ENCODE results near the gene STAB1.

Gene STAB1

DNA sequence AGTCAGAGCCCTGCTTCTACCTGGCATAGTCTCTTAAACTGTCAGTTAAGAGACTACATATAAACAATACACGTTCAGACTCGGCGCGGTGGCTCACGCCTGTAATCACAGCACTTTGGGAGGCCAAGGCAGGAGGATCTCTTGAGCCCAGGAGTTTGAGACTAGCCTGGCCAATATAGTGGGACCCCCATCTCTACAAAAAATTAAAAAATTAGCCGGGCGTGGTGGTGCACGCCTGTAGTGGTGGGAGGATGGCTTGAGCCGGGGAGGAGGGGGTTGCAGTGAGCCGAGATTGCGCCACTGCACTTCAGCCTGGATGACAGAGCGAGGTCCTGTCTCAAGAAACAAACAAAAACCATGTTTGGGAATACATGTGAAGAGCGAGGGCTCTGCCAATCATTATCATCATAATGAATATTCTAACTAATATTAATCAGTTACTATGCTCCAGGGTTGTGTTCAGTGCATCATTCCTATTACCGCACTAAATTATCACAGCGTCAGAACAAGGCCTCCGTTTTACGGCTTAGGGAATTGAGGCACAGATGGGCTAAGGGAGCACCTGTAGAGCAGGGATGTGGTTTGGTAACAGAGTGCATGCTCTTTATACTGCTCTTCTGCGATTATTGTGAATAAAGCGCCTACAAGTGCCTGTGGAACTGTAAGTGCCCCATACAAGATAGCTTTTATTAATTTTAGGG is 40.4 kb downstream of the STAB1 start:
- no peak overlapping the region for H3K27ac ChIP-seq (ENCODE audit: insufficient read depth in 1 of 2, low read depth in 1 of 2, low read length in 2 of 2, poor library complexity in 1 of 2, severe bottlenecking in 2 of 2)
- 95% methylated on average over 8 of the region's 19 CpGs for WGBS (ENCODE audit: insufficient coverage)
- no peaks in the 10 kb centered on the region for H3K27me3 ChIP-seq (replicated peaks in 2 of 5; ENCODE audit: control insufficient read depth in 4 of 5, insufficient read depth in 5 of 5, low read length in 4 of 5)
- H3K4me3 ChIP-seq (ENCODE audit: control insufficient read depth in 1 of 7, extremely low read depth in 1 of 7, insufficient read depth in 4 of 7, low read depth in 2 of 7, low read length in 6 of 7) = peak overlapping the region in 4 of 7 experiments; percentile 31 to 81 (median 68)
- no peaks in the 10 kb centered on the region for H3K9me3 ChIP-seq (ENCODE audit: control extremely low read depth in 1 of 5, control insufficient read depth in 4 of 5, insufficient read depth in 2 of 5, low read depth in 1 of 5, low read length in 4 of 5)
- ChIA-PET POLR2A (interaction anchor here (0.5 to 1.0 kb wide), 3 partner anchors 21 to 40 kb away, joined by 3 to 5 read pairs (median 5); partner anchors contain the start of gene STAB1), CTCF (interaction anchor here (0.7 to 1.4 kb wide), 7 partner anchors 17 to 65 kb away, joined by 3 to 4 read pairs (median 3); no protein-coding TSS in a partner anchor)
- peaks cover 0 to 22% (median 2%) of the 10 kb centered on the region in 4 experiments for H3K36me3 ChIP-seq (ENCODE audit: control insufficient read depth in 4 of 4, insufficient read depth in 4 of 4, low read length in 3 of 4)
- H3K4me1 ChIP-seq (ENCODE audit: control extremely low read depth in 1 of 4, control insufficient read depth in 4 of 4, insufficient read depth in 4 of 4, low read length in 3 of 4) = peaks cover 14 to 74% (median 55%) of the 10 kb centered on the region in 4 experiments
- no peak for DNase-seq

GRCh38 chr3:52536112-52536368 is 40.9 kb downstream of the STAB1 start:
- Histone ChIP-seq H3K36me3 (ENCODE audit: control insufficient read depth in 4 of 4, insufficient read depth in 4 of 4, low read length in 3 of 4) (peaks cover 3 to 23% (median 5%) of the 10 kb centered on the region in 4 experiments), H3K9me3 (ENCODE audit: control extremely low read depth in 1 of 5, control insufficient read depth in 4 of 5, insufficient read depth in 2 of 5, low read depth in 1 of 5, low read length in 4 of 5) (no peaks in the 10 kb centered on the region), H3K27ac (ENCODE audit: insufficient read depth in 1 of 2, low read depth in 1 of 2, low read length in 2 of 2, poor library complexity in 1 of 2, severe bottlenecking in 2 of 2) (no peak overlapping the region), H3K4me3 (ENCODE audit: control insufficient read depth in 1 of 7, extremely low read depth in 1 of 7, insufficient read depth in 4 of 7, low read depth in 2 of 7, low read length in 6 of 7) (peak overlapping the region in 4 of 7 experiments; percentile 31 to 81 (median 68)), H3K27me3 (replicated peaks in 2 of 5; ENCODE audit: control insufficient read depth in 4 of 5, insufficient read depth in 5 of 5, low read length in 4 of 5) (no peaks in the 10 kb centered on the region), H3K4me1 (ENCODE audit: control extremely low read depth in 1 of 4, control insufficient read depth in 4 of 4, insufficient read depth in 4 of 4, low read length in 3 of 4) (peaks cover 14 to 70% (median 55%) of the 10 kb centered on the region in 4 experiments)
- no peak for DNase-seq
- CTCF ChIA-PET = interaction anchor here (0.7 to 1.4 kb wide), 7 partner anchors 16 to 65 kb away, joined by 3 to 4 read pairs (median 3); no protein-coding TSS in a partner anchor
- WGBS (ENCODE audit: insufficient coverage) = 0% methylated on average over 1 of the region's 9 CpGs
- POLR2A ChIA-PET = interaction anchor here (0.5 to 1.1 kb wide), 4 partner anchors 16 to 41 kb away, joined by 3 to 5 read pairs (median 4); partner anchors contain the start of gene STAB1

- H3K4me1 ChIP-seq (ENCODE audit: control extremely low read depth in 1 of 4, control insufficient read depth in 4 of 4, insufficient read depth in 4 of 4, low read length in 3 of 4) = peaks cover 14 to 64% (median 53%) of the 10 kb centered on the region in 4 experiments
- POLR2A ChIA-PET = interaction anchor here (0.8 to 1.1 kb wide), 3 partner anchors 16 to 41 kb away, joined by 3 to 5 read pairs (median 3); partner anchors contain the start of gene STAB1
Observed at GRCh38 chr3:52536369-52537164, 41.4 kb downstream of the STAB1 start, which contains the start of gene UQCC5. TSS of gene UQCC5 (plus strand) at chr3:52536605. CDS start at chr3:52536756, 151 bp downstream.

DNA sequence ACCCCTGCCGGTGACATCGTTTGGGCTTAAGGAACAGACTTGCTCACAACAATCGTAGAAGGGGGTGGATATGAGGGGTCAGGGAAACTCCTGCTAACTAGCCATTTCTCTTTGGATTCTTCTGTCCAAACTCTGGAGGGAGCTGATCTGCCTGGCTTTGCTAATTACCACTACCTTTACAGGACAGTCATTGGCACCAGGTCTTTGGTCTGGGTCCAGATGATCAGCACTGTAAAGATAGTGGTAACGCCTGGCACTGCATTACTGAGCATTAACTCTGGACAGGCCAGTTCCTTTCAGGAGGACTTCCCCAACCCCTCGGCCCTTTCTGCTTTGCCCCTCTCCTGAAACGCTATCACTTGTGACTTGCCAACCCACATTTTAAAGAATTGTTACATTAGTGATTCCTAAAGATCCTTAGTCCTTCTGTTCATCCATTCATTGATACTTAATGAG is 42.1 kb downstream of the STAB1 start:
- Histone ChIP-seq H3K27ac (ENCODE audit: insufficient read depth in 1 of 2, low read depth in 1 of 2, low read length in 2 of 2, poor library complexity in 1 of 2, severe bottlenecking in 2 of 2) (peak overlapping the region; percentile 56 to 86), H3K27me3 (replicated peaks in 2 of 5; ENCODE audit: control insufficient read depth in 4 of 5, insufficient read depth in 5 of 5, low read length in 4 of 5) (no peaks in the 10 kb centered on the region), H3K36me3 (ENCODE audit: control insufficient read depth in 4 of 4, insufficient read depth in 4 of 4, low read length in 3 of 4) (peaks cover 3 to 26% (median 7%) of the 10 kb centered on the region in 4 experiments), H3K9me3 (ENCODE audit: control extremely low read depth in 1 of 5, control insufficient read depth in 4 of 5, insufficient read depth in 2 of 5, low read depth in 1 of 5, low read length in 4 of 5) (no peaks in the 10 kb centered on the region), H3K4me3 (ENCODE audit: control insufficient read depth in 1 of 7, extremely low read depth in 1 of 7, insufficient read depth in 4 of 7, low read depth in 2 of 7, low read length in 6 of 7) (peak overlapping the region; percentile 48 to 91 (median 87)), H3K4me1 (ENCODE audit: control extremely low read depth in 1 of 4, control insufficient read depth in 4 of 4, insufficient read depth in 4 of 4, low read length in 3 of 4) (peaks cover 13 to 58% (median 47%) of the 10 kb centered on the region in 4 experiments)
- 10% methylated on average over 6 of the region's 6 CpGs for WGBS (ENCODE audit: insufficient coverage)
- DNase-seq = no peak
- ChIA-PET CTCF (interaction anchor here (1.0 to 1.4 kb wide), 3 partner anchors 14 to 71 kb away, joined by 3 read pairs; no protein-coding TSS in a partner anchor), POLR2A (interaction anchor here (1.1 kb wide), 1 partner anchor 15 kb away, joined by 3 read pairs; no protein-coding TSS in a partner anchor)

More at GRCh38 chr3:52536369-52537164, 41.4 kb downstream of the STAB1 start, which contains the start of gene UQCC5:
- H3K36me3 ChIP-seq (ENCODE audit: control insufficient read depth in 4 of 4, insufficient read depth in 4 of 4, low read length in 3 of 4) = peaks cover 3 to 26% (median 7%) of the 10 kb centered on the region in 4 experiments
- H3K9me3 ChIP-seq (ENCODE audit: control extremely low read depth in 1 of 5, control insufficient read depth in 4 of 5, insufficient read depth in 2 of 5, low read depth in 1 of 5, low read length in 4 of 5) = no peaks in the 10 kb centered on the region
- CTCF ChIA-PET = interaction anchor here (0.7 to 1.4 kb wide), 8 partner anchors 15 to 66 kb away, joined by 3 to 4 read pairs (median 3); no protein-coding TSS in a partner anchor
- H3K27me3 ChIP-seq (replicated peaks in 2 of 5; ENCODE audit: control insufficient read depth in 4 of 5, insufficient read depth in 5 of 5, low read length in 4 of 5) = no peaks in the 10 kb centered on the region
- WGBS (ENCODE audit: insufficient coverage) = under 1% methylated on average over 55 of the region's 65 CpGs
- peak within 1 kb of the TSS; percentile 48 to 91 (median 87) for H3K4me3 ChIP-seq (ENCODE audit: control insufficient read depth in 1 of 7, extremely low read depth in 1 of 7, insufficient read depth in 4 of 7, low read depth in 2 of 7, low read length in 6 of 7)
- DNase-seq = peak; percentile 98 to 99 (median 99)
- H3K27ac ChIP-seq (ENCODE audit: insufficient read depth in 1 of 2, low read depth in 1 of 2, low read length in 2 of 2, poor library complexity in 1 of 2, severe bottlenecking in 2 of 2) = peak within 1 kb of the TSS; percentile 56 to 86

DNA sequence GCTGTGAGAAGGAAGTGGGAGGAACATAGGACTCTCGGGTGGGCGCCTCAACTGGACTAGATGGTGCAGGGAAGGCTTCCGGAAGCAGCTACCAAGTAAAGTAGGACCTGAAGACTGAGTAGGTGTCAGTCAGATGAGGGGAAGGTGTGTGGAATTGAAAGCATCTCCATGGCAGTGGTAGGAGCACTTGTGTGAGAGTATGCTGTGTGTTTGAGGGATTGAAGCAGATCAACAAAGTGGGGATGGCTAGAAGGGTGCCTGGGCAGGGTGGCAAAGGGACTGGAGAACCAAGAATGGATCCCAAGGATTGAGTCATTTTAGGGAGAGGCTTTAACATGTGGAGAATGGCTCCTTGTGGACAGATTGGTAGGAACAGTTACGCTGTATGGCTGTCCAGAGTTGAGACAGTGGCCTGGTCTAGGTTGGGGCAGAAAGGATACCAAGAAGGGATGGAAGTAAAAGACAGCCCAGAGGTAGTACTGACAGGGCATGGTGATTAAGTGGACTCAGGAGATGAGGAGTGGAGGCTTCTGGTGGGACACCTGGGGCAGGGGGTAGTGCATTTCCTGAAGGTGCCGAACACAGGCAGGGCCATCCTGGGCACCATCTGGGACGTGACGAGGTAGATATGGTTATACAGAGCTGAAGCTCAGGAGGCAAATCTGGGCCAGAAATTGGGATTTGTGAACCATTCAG is 42.7 kb downstream of the STAB1 start:
- Histone ChIP-seq H3K27me3 (replicated peaks in 2 of 5; ENCODE audit: control insufficient read depth in 4 of 5, insufficient read depth in 5 of 5, low read length in 4 of 5) (no peaks in the 10 kb centered on the region), H3K4me1 (ENCODE audit: control extremely low read depth in 1 of 4, control insufficient read depth in 4 of 4, insufficient read depth in 4 of 4, low read length in 3 of 4) (peaks cover 10 to 51% (median 41%) of the 10 kb centered on the region in 4 experiments), H3K36me3 (ENCODE audit: control insufficient read depth in 4 of 4, insufficient read depth in 4 of 4, low read length in 3 of 4) (peaks cover 3 to 26% (median 7%) of the 10 kb centered on the region in 4 experiments), H3K27ac (ENCODE audit: insufficient read depth in 1 of 2, low read depth in 1 of 2, low read length in 2 of 2, poor library complexity in 1 of 2, severe bottlenecking in 2 of 2) (no peak overlapping the region), H3K4me3 (ENCODE audit: control insufficient read depth in 1 of 7, extremely low read depth in 1 of 7, insufficient read depth in 4 of 7, low read depth in 2 of 7, low read length in 6 of 7) (peak overlapping the region in 6 of 7 experiments; percentile 32 to 91 (median 84)), H3K9me3 (ENCODE audit: control extremely low read depth in 1 of 5, control insufficient read depth in 4 of 5, insufficient read depth in 2 of 5, low read depth in 1 of 5, low read length in 4 of 5) (no peaks in the 10 kb centered on the region)
- DNase-seq = no peak
- CTCF ChIA-PET = interaction anchor here (1.0 to 1.1 kb wide), 2 partner anchors 14 to 71 kb away, joined by 3 read pairs; no protein-coding TSS in a partner anchor
- POLR2A ChIA-PET = no interaction called here
- WGBS (ENCODE audit: insufficient coverage) = 91% methylated on average over 7 of the region's 7 CpGs

DNA sequence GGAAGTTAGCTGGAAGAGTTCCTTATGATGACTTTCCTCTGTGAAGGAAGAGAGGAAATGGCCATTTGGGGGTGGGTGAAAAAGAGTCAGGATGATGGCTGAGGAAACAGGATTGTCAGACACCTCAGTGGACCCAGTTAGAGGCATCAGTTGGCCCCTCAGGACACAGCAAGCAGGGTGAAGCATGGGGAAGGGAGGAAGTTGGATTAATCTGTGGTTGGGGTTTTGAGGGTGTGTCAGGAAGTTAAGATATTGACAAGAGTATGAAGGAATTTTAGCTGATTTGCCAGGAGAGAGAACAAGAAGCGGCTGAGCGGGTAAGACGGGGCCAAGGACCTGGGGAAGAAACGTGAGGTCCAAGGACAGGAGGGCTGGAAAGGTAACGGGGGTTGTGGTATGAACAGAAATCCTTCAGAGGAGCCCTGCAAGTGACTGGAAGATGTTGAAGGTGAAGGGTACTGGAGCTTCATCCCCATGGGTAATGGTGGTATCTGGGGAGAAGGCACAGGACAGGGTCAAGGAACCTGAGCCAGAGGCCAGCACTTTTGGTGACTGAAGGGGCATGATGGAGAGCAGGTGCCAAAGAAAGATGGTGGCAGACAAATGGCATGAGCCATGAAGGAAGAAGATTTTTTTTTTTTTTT is 44.0 kb downstream of the STAB1 start:
- WGBS (ENCODE audit: insufficient coverage) = 79% methylated on average over 5 of the region's 5 CpGs
- Histone ChIP-seq H3K9me3 (ENCODE audit: control extremely low read depth in 1 of 5, control insufficient read depth in 4 of 5, insufficient read depth in 2 of 5, low read depth in 1 of 5, low read length in 4 of 5) (no peaks in the 10 kb centered on the region), H3K27ac (ENCODE audit: insufficient read depth in 1 of 2, low read depth in 1 of 2, low read length in 2 of 2, poor library complexity in 1 of 2, severe bottlenecking in 2 of 2) (peak overlapping the region in 1 of 2 experiments; percentile 26), H3K36me3 (ENCODE audit: control insufficient read depth in 4 of 4, insufficient read depth in 4 of 4, low read length in 3 of 4) (peaks cover 3 to 31% (median 9%) of the 10 kb centered on the region in 4 experiments), H3K27me3 (replicated peaks in 2 of 5; ENCODE audit: control insufficient read depth in 4 of 5, insufficient read depth in 5 of 5, low read length in 4 of 5) (no peaks in the 10 kb centered on the region), H3K4me1 (ENCODE audit: control extremely low read depth in 1 of 4, control insufficient read depth in 4 of 4, insufficient read depth in 4 of 4, low read length in 3 of 4) (peaks cover 10 to 48% (median 31%) of the 10 kb centered on the region in 4 experiments), H3K4me3 (ENCODE audit: control insufficient read depth in 1 of 7, extremely low read depth in 1 of 7, insufficient read depth in 4 of 7, low read depth in 2 of 7, low read length in 6 of 7) (peak overlapping the region in 2 of 7 experiments; percentile 3 to 42)
- no peak for DNase-seq
- ChIA-PET CTCF (interaction anchor here (1.0 kb wide), 1 partner anchor 43 kb away, joined by 3 read pairs; no protein-coding TSS in a partner anchor), POLR2A (interaction anchor here (0.6 kb wide), 1 partner anchor 22 kb away, joined by 3 read pairs; no protein-coding TSS in a partner anchor)
